AG04450 (cell line): ENCODE data around the gene RBFOX2. TPM values are rescaled to one million over a fixed set of nuclear protein-coding genes. Genes with fewer than 3 reads are reported as not detected.

ENCODE experiments used
- CTCF ChIA-PET: fragments of 300-600, 350-600 bp; formaldehyde crosslinking; extraction: SDS; loops from one replicate; lab custom pipeline; 2022; ENCODE audit warnings: antibody characterized with exemption, inconsistent platforms; lab: Charles Lee
- POLR2A ChIA-PET: fragments of 350-600 bp; formaldehyde crosslinking; extraction: SDS; loops from one replicate; lab custom pipeline; 2021; ENCODE audit warnings: antibody characterized with exemption, inconsistent platforms; lab: Yijun Ruan, JAX
- DNase-seq: peaks from one replicate; pipeline ENCODE4 v3.0.0-alpha.2; 2011; ENCODE audit warnings: low read depth, low spot score
- H3K27ac ChIP-seq: one replicate; pipeline ENCODE4 v1.5.1; 2012; ENCODE audit warnings: low read depth, low read length, control low read depth
- H3K27me3 ChIP-seq: one replicate; pipeline ENCODE4 v1.6.0; 2012; ENCODE audit warnings: low read length; ENCODE audit not compliant: control insufficient read depth, insufficient read depth
- H3K4me3 ChIP-seq: 2 replicates; pipeline ENCODE4 v1.5.1; 2011; ENCODE audit warnings: mild to moderate bottlenecking, low read depth, low read length, control low read depth
- H3K9me3 ChIP-seq: 2 replicates; pipeline ENCODE4 v1.5.1; 2012; ENCODE audit warnings: low read length; ENCODE audit not compliant: control insufficient read depth, insufficient read depth
- polyA plus RNA-seq: library from polyadenylated mRNA; depleted of rRNA; stranded (reverse); fragments of >200 nt; gene quantifications from 2 replicates; pipeline ENCODE4 v1.2.3, GENCODE V29; 2011
- TF ChIP-seq, protein P1 (sequence below): IDR thresholded peaks from 2 replicates; pipeline ENCODE4 v1.5.1; 2011; ENCODE audit warnings: low read depth, low read length, control low read depth, inconsistent platforms

The RBFOX2 gene
- polyA plus RNA-seq, 1 experiment = 288 TPM

DNA sequence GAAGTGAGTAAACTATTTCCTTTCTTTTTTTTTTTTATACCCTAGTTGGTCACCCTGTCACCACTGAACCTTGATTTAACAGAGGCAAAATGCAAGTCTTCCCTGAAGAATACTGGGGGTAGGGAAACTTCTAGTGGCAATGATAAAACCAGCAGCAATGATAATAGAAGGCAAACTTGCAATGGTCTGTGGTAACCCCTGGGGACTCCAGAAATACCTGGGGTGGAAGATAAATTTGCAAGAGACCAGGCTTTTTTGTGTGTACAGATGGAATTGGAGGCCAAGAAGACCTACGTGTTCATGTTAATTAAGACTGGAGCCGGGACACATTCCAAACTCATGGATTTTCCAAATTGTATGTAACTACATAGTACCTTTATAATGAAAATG lies 299.3 kb downstream of the RBFOX2 start:
- no peak for DNase-seq
- ChIA-PET CTCF (no interaction called here), POLR2A (no interaction called here)
- Histone ChIP-seq H3K9me3 (peaks cover 3% of the 10 kb centered on the region; the same call in 1 of the 2 replicates), H3K4me3 (no peak overlapping the region), H3K27ac (no peak overlapping the region), H3K27me3 (no peaks in the 10 kb centered on the region)
- TF ChIP-seq, protein P1, sequence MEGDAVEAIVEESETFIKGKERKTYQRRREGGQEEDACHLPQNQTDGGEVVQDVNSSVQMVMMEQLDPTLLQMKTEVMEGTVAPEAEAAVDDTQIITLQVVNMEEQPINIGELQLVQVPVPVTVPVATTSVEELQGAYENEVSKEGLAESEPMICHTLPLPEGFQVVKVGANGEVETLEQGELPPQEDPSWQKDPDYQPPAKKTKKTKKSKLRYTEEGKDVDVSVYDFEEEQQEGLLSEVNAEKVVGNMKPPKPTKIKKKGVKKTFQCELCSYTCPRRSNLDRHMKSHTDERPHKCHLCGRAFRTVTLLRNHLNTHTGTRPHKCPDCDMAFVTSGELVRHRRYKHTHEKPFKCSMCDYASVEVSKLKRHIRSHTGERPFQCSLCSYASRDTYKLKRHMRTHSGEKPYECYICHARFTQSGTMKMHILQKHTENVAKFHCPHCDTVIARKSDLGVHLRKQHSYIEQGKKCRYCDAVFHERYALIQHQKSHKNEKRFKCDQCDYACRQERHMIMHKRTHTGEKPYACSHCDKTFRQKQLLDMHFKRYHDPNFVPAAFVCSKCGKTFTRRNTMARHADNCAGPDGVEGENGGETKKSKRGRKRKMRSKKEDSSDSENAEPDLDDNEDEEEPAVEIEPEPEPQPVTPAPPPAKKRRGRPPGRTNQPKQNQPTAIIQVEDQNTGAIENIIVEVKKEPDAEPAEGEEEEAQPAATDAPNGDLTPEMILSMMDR = no peak

DNA sequence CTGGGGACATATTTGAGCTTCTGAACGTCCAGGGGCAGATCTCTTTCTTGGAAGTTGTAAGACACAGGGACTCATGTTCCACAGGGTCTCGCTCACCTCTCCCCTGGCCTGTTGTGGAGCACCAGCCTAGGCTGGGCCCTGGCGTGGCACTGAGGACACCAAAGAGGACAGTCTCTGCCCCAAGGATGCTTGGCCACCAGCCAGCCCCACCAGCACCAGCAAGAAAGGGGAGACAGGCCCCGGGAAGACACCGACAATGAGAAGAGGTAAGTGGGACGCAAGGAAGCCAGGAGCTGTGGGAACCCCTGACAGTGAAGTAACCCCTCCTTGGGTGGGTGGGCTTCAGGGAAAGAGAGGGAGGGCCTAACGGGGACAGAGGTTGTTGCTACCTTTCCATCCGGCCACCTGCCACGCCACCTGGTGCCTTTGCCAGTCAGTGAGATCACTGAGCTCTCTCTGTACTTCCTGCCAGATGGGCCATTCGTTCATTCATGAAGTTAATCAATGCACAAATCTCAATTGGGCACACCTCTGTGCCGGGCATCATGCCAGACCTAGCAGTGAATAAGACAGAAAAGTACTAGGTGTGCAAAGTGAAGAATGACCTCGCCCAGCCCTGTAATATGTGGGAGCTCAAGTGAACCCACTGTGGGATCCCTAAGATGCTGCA lies 299.9 kb downstream of the RBFOX2 start:
- ChIA-PET POLR2A (interaction anchor here (0.6 kb wide), 1 partner anchor 46 kb away, joined by 3 read pairs; no protein-coding TSS in a partner anchor), CTCF (no interaction called here)
- Histone ChIP-seq H3K27ac (no peak overlapping the region), H3K4me3 (no peak overlapping the region), H3K27me3 (no peaks in the 10 kb centered on the region), H3K9me3 (peaks cover 3% of the 10 kb centered on the region; the same call in 1 of the 2 replicates)
- TF ChIP-seq, protein P1 = no peak
- DNase-seq = no peak

DNA sequence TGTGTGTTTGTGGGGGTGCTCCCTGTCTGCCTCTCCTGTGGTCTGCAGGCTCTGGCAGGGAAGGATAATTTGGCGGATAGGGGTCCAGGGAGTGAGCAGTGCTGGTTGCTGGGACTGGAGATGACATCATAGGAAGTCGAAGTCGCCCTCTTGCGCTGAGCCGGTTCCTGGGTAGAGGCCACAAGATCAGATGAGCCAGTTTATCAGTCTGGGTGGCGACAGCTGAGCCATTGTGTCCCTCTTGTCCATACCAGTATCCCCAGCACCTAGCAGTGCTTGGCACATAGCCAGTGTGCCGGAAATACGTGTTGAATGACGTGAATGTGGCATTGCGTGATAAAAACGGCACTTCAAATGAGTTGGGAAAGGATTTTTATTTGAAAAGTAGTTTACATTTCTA lies 301.2 kb downstream of the RBFOX2 start:
- ChIA-PET POLR2A (no interaction called here), CTCF (no interaction called here)
- H3K27ac ChIP-seq = no peak overlapping the region
- TF ChIP-seq, protein P1 = peak; percentile 3; the same call in 1 of the 2 replicates
- H3K9me3 ChIP-seq = peaks cover 3% of the 10 kb centered on the region; the same call in 1 of the 2 replicates
- H3K27me3 ChIP-seq = no peaks in the 10 kb centered on the region
- H3K4me3 ChIP-seq = no peak overlapping the region
- DNase-seq = no peak

DNA sequence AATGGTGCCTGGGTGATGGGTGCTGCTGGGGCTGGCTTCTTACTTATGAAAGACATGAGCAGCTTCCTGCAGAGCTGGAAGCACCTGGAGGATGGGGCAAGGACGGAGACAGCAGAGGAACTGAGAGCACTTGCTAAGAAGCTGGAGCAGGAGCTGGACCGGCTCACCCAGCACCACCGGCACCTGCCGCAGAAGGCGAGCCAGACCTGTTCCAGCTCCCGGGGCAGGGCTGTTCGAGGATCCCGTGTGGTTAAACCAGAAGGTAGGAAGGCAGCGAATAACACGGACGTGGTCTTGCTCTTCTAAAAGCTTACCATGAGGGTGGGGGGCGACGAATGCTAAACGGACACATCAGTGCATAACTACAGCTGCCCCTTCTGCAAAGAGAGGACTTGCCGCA lies 301.7 kb downstream of the RBFOX2 start:
- Histone ChIP-seq H3K27ac (no peak overlapping the region), H3K9me3 (peaks cover 3% of the 10 kb centered on the region; the same call in 1 of the 2 replicates), H3K4me3 (no peak overlapping the region), H3K27me3 (no peaks in the 10 kb centered on the region)
- ChIA-PET CTCF (interaction anchor here (0.5 to 1.3 kb wide), 2 partner anchors 26 to 297 kb away, joined by 3 to 5 read pairs; no protein-coding TSS in a partner anchor), POLR2A (no interaction called here)
- TF ChIP-seq, protein P1 = no peak
- no peak for DNase-seq

DNA sequence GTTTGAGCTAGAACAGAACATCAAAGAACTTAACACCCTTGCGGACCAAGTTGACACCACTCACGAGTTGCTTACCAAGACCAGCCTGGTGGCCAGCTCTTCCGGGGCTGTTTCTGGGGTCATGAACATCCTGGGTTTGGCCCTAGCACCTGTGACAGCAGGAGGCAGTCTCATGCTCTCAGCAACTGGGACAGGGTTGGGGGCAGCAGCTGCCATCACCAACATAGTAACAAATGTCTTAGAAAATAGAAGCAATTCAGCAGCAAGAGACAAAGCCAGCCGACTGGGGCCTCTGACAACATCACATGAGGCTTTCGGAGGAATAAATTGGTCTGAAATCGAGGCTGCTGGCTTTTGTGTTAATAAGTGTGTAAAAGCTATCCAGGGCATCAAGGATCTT lies 302.2 kb downstream of the RBFOX2 start:
- Histone ChIP-seq H3K27ac (no peak overlapping the region), H3K9me3 (peaks cover 3% of the 10 kb centered on the region; the same call in 1 of the 2 replicates), H3K27me3 (no peaks in the 10 kb centered on the region), H3K4me3 (no peak overlapping the region)
- ChIA-PET POLR2A (no interaction called here), CTCF (interaction anchor here (0.5 to 1.3 kb wide), 2 partner anchors 27 to 296 kb away, joined by 3 to 5 read pairs; no protein-coding TSS in a partner anchor)
- DNase-seq = no peak
- TF ChIP-seq, protein P1 = no peak
